GM19023 (cell line): ENCODE results near the gene INCA1.

ENCODE experiments used
- ATAC-seq: cut with Tn5 transposase; IDR thresholded peaks from one replicate; pipeline ENCODE4 v1.9.1; 2021; ENCODE audit warnings: mild to moderate bottlenecking, moderate library complexity; ENCODE audit not compliant: unreplicated experiment

INCA1 gene

GRCh38 chr17:5011928-5012327 lies 14.6 kb upstream of the INCA1 start:
- no peak for ATAC-seq

- no peak for ATAC-seq
Observed at GRCh38 chr17:5003214-5003867, 6.0 kb upstream of the INCA1 start.

- no peak for ATAC-seq
Observed at GRCh38 chr17:5002121-5002788, 4.9 kb upstream of the INCA1 start.

- no peak for ATAC-seq
Observed at GRCh38 chr17:5000237-5000639, 2.9 kb upstream of the INCA1 start.

GRCh38 chr17:4999430-5000093 lies 2.2 kb upstream of the INCA1 start:
- no peak for ATAC-seq

- no peak for ATAC-seq
Observed at GRCh38 chr17:4998732-4999429, 1.6 kb upstream of the INCA1 start.

- ATAC-seq, result no peak
Observed at GRCh38 chr17:4998027-4998731, 857 bp upstream of the INCA1 start.

- ATAC-seq, result no peak
Observed at GRCh38 chr17:4994081-4994595, 3.2 kb downstream of the INCA1 start.

- no peak for ATAC-seq
Observed at GRCh38 chr17:4987767-4988567, 9.4 kb downstream of the INCA1 start.

GRCh38 chr17:4986951-4987766 lies 10.2 kb downstream of the INCA1 start, which contains the start of gene CAMTA2:
CAMTA2 (minus strand) TSS chr17:4987675; CDS start chr17:4986222, 1,453 bp downstream.
- ATAC-seq, result peak; percentile 67

GRCh38 chr17:4986403-4986802 lies 10.9 kb downstream of the INCA1 start:
- ATAC-seq, result no peak

- no peak for ATAC-seq
Observed at GRCh38 chr17:4982305-4982704, 15.0 kb downstream of the INCA1 start.

GRCh38 chr17:4980644-4981216 lies 16.6 kb downstream of the INCA1 start:
- ATAC-seq, result no peak

GRCh38 chr17:4978726-4979125 lies 18.6 kb downstream of the INCA1 start:
- no peak for ATAC-seq

GRCh38 chr17:4974115-4974670 lies 23.1 kb downstream of the INCA1 start:
- no peak for ATAC-seq

- ATAC-seq, result no peak
Observed at GRCh38 chr17:4973256-4974114, 23.8 kb downstream of the INCA1 start.

- ATAC-seq, result no peak
Observed at GRCh38 chr17:4972752-4973151, 24.6 kb downstream of the INCA1 start.
